Stimulated activated CD8-positive, alpha-beta memory T cell treated with anti-CD3 and anti-CD28 coated beads, Interleukin-12 subunit alpha, Interleukin-12 subunit beta, amount 100 ng/mL, for 4 hours (primary cell): Measurements from ENCODE around the gene SLC1A3.
"Not testable (repeated sequence)": the region's sequence is repeated elsewhere in the genome, so short reads cannot be mapped to it uniquely, and the experiment has no call there.

Experiments
- DNase-seq: peaks from one replicate; pipeline ENCODE4 v3.0.0-alpha.2; 2020; ENCODE audit warnings: low read depth

Gene SLC1A3

GRCh38 chr5:36630201-36631145 lies 24.1 kb downstream of the SLC1A3 start:
- no peak for DNase-seq

- DNase-seq = no peak
Observed at GRCh38 chr5:36631154-36631553, 24.7 kb downstream of the SLC1A3 start.

DNA sequence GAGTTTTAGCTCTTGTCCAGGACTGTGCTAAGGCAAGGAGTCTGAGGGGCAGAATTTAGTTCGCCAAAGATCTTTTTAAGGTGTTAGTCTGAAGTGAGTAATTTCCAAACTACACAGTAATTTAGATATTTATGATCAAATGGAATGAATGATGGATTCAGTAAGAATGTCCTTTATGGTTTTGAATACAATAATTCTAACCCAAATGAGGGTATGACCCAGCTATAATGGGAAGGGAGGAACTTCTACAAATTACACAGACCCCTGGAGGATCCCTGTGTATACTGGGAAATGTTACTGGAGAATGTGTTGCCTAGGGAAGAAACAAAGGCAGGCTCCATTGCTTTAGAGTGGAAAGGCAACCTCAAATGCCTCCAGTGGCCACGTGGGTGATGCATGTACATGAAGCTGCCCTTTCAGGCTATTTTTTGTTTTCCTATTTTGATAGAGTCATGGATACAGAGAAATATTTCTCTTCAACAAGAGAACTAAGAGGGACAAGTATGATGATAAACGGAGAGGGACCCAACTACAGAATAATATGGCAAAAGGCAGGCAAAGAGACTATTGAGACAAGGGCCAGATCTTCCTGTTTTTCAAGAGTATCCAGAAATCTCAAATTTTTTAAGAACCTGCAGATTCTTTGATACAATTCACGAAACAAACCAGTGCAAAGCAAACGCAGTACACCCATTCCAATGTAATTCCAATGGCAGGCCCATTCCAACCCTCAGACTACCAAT lies 25.4 kb downstream of the SLC1A3 start:
- no peak for DNase-seq

GRCh38 chr5:36632363-36632664 lies 25.9 kb downstream of the SLC1A3 start:
- no peak for DNase-seq

DNA sequence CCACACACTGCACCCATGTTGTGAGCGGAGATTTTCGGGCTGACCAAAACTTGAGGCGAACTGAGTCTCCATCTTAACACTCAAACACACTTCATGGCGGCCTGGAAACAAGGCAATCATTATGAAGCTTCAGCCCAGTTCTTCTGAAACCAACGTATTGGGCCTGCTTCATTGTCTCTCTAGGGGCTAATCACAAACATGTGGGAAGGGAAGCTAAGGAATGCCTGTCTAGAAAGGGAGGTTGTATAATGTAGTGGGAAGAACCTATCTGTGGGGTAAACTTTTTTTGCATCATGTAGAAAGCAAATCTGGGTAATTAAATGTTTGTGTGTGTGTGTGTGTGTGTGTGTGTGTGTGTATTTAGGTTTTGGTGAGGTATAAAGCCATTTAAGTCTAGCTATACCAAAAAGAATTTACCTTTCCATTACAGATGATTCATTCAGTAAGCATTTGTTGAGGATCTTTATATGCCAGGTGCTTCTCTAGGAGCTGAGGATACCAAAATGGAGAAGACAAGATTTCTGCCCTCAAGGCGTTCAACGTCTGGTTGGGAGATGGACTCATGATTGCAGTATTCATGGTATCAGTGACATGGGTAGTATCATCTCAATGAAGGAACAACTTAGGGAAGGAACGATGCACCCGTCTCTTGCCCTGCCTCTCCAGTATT lies 29.4 kb downstream of the SLC1A3 start:
- no peak for DNase-seq

DNA sequence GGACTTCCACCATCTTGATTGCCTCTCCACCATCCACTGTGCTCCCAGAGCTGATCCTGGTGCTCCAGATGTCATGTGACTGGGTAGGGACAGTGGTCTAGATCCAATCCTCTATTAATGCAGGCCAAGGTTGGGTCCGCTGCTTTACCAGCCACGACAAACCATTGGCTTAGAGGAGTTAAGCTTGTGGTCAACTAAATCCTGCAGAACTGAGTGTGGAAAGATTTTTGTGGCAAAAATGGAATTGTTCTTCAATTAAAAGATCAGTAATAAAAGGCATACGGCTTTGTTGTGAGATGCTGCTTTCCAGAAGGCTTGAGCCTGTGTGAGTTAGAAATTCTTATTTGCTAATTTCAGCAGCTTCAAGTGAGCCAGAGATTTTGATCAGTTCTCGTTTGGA lies 30.7 kb downstream of the SLC1A3 start:
- no peak for DNase-seq

- no peak for DNase-seq
Observed at GRCh38 chr5:36637516-36637915, 31.1 kb downstream of the SLC1A3 start.

- DNase-seq = no peak
Observed at GRCh38 chr5:36638056-36638455, 31.6 kb downstream of the SLC1A3 start.

- DNase-seq = no peak
Observed at GRCh38 chr5:36640949-36641348, 34.5 kb downstream of the SLC1A3 start.

DNA sequence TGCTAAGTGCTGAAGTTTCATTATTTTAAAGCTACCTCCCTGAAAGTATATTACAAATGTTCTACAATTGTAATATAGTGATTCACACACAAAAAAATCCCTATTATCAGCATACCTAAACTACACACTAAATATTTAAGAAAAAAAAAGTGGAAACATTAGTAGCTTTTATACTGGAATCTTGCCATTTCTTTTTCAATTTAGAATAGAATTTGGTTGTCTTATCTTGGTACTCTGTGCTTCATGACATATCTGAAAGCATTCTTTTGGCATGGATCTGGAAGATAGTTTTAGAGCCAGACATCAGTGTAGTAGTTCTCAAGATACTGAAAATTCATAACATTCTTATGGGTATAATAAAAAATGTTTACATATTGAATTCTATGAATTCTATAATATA lies 35.0 kb downstream of the SLC1A3 start:
- no peak for DNase-seq

- no peak for DNase-seq
Observed at GRCh38 chr5:36642089-36642488, 35.7 kb downstream of the SLC1A3 start.

GRCh38 chr5:36643162-36643561 lies 36.8 kb downstream of the SLC1A3 start:
- no peak for DNase-seq

DNA sequence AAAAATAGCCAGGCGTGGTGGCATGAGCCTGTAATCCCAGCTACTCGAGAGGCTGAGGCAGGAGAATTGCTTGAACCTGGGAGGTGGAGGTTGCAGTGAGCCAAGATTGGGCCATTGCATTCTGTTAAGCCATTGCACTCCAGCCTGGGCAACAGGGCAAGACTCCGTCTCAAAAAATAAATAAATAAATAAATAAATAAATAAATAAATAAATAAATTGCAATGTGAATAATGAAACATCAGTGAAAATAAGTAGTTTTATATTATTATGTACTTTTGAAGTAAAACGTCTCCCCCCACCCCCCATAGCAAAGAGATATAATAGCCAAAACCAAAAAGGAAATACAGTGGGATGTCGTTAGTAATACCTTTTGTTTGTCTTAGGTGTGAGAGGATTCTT lies 37.4 kb downstream of the SLC1A3 start:
- DNase-seq = not testable (repeated sequence)

- no peak for DNase-seq
Observed at GRCh38 chr5:36644727-36645126, 38.3 kb downstream of the SLC1A3 start.

DNA sequence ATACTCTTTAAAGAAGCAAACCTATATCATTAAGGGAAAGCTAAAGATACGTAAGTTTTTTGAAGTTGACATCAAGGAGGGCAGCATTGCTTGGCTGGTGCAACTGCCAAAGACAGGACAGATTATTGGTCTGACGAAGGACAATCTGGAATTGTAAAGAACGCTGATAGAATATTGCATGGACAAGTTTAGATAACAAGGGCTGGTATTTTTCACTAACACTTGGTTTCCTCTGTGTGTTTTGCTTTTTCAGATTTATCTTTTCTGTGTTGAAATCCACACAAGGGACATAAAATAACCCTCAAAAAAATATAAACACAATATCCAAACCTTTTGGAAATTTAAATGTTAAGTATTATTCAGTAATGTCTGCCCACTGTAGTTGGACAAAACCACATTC lies 39.7 kb downstream of the SLC1A3 start:
- DNase-seq = no peak

GRCh38 chr5:36646507-36647023 lies 40.2 kb downstream of the SLC1A3 start:
- no peak for DNase-seq

DNA sequence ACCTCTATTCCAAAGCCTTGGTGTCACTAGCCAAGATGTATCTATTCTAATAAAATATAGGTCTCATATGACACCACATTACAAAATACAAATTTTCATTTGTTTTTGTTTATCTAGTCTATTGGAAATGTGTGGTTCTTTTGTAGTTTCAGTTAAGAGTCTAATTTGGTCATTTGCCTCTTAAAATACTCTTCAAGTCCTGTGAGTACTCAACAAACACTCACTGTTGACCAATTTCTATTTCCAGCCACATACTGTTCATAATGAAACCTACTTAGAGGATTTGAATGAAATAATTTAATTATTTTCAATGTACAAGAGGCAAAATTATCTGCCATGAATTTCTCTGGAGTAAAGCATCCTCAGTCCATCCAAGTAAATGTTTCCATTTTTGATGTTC lies 40.6 kb downstream of the SLC1A3 start:
- DNase-seq = no peak

DNA sequence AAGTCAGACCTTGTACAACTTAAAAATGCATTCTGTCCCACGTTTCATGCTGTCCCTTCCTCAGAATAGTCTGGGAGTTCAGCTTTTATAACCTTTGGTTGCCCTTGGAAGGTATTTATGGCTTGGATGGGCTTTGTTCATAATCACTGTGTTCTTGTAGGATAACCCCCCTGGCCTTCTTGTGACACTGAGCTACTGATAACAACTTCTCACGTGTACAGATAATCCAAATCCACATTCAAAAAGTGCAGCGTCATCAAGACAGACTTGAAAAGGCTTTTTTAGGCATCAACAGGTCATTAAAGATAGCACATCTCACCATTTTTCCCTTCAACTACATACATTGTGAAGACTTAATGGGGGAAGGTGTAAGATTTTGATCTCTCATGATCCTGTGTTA lies 42.0 kb downstream of the SLC1A3 start:
- no peak for DNase-seq

GRCh38 chr5:36651761-36652685 lies 45.6 kb downstream of the SLC1A3 start:
- no peak for DNase-seq

DNA sequence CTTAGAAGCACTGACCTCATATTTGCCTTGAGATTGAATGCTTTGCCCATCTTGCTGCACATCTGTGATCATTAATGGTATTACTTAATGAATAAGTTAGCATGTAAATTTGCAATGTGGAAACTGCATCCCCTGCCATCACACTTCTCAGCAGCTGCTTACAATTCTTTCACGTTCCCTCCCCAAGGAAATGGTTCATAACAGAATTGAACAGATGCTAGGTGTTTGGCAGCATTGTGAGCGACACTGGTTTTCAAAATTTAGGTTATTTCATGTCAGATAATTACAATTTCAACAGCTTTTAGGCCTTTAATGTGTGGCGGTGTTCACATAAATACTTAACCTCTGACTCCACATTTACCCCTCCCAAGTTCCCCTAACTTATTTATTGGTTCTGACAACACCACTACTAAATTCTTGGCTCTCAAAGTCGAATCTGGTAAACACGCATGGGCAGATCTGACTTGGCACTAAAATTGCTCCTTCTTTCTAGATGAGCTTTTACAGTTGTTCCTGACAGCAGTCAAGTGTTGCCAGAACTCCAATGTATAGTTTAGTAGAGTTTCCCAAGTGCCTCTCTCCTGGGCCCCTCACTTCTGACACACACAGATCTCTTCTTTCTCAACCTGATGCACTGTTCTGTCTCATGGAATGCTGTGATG lies 46.8 kb downstream of the SLC1A3 start:
- DNase-seq = no peak

GRCh38 chr5:36654564-36654963 lies 48.2 kb downstream of the SLC1A3 start:
- no peak for DNase-seq
